ENCODE results near the gene LGI1.

The LGI1 gene

DNA sequence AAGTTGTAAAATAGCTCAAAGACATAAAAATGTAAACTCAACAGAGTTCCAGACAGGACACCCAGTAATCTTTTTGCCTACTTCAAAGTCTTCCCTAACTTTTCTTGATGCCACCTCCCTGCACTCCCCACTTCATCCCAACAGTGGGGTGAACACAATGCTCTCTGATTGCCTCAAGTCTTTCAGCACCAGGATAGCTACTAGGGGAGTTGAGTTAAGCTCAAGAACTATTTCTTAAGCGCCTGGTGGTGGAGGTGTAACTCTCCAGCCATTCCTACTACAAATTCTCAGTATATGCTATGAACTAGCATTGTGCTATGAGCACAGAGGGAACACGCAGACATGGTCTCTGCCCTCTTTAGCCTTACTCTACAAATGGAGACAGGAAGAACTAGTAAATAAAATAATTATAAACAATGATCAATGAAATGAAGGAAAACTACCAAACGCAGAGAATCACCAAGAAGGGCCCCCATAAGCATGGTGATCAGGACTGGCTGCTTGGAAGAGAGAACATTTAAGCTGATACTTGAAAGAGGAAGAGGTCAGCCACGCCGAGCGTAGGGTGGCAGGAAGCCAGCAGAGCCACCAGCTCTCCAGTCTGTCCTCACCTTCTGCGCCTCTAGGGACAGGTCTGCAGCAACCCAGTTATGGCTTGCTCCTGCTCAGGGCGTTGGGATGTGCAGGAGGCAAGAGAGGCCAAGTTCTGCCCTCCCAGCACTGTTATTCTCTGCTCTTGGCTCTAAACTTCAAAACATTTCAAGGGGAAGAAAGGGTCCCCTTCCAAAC lies 38.6 kb upstream of the LGI1 start:
- TF ChIP-seq, protein P1, sequence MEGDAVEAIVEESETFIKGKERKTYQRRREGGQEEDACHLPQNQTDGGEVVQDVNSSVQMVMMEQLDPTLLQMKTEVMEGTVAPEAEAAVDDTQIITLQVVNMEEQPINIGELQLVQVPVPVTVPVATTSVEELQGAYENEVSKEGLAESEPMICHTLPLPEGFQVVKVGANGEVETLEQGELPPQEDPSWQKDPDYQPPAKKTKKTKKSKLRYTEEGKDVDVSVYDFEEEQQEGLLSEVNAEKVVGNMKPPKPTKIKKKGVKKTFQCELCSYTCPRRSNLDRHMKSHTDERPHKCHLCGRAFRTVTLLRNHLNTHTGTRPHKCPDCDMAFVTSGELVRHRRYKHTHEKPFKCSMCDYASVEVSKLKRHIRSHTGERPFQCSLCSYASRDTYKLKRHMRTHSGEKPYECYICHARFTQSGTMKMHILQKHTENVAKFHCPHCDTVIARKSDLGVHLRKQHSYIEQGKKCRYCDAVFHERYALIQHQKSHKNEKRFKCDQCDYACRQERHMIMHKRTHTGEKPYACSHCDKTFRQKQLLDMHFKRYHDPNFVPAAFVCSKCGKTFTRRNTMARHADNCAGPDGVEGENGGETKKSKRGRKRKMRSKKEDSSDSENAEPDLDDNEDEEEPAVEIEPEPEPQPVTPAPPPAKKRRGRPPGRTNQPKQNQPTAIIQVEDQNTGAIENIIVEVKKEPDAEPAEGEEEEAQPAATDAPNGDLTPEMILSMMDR (conservative IDR thresholded peaks at IDR 0.05; ENCODE audit: low read depth, low read length), result no peak
- no peak overlapping the region for H3K4me3 ChIP-seq (ENCODE audit: low read depth, low read length)
- peak; percentile 16 for DNase-seq (ENCODE audit: low read depth)

DNA sequence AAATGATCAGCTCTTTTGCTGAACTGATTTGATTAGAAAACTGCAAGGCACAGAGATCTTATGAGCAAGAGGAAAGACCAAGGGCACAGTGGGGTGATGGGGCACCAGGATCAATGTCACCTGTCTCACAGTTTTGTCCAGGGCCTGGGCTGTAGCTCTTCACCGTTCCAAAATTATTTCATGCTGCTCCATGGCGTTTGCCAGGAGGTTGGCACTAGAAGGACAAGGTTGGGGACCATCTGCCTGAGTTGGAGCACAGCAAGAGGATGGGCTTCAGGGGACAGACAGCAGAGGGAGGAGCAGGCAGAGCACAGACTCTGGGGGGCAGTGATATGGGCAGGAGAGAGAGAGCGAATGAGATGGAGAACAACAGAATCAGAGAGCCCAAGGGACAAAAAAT lies 37.8 kb upstream of the LGI1 start:
- TF ChIP-seq, protein P1 (conservative IDR thresholded peaks at IDR 0.05; ENCODE audit: low read depth, low read length), result no peak
- H3K4me3 ChIP-seq (ENCODE audit: low read depth, low read length), result no peak overlapping the region
- no peak for DNase-seq (ENCODE audit: low read depth)

DNA sequence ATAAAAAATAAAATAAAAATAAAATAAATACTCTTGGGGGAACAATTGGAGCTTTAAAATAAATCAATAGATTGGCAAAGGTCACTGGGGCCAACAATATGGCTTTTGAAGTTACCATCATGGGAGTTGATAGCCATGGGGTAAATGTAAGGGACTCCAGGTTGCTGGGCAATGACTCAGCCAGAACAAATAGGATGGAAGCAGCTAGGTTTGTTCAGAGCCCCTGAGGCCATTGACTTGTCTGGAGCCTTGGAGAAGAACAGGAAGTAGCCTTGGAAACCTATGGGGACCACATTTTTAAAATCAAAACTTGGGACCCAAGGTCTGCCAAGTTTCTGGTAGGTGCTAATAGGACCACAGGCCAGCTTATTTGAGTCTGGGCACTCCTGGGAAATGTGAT lies 35.2 kb upstream of the LGI1 start:
- no peak for DNase-seq (ENCODE audit: low read depth)
- H3K4me3 ChIP-seq (ENCODE audit: low read depth, low read length), result no peak overlapping the region
- TF ChIP-seq, protein P1 (conservative IDR thresholded peaks at IDR 0.05; ENCODE audit: low read depth, low read length), result no peak

DNA sequence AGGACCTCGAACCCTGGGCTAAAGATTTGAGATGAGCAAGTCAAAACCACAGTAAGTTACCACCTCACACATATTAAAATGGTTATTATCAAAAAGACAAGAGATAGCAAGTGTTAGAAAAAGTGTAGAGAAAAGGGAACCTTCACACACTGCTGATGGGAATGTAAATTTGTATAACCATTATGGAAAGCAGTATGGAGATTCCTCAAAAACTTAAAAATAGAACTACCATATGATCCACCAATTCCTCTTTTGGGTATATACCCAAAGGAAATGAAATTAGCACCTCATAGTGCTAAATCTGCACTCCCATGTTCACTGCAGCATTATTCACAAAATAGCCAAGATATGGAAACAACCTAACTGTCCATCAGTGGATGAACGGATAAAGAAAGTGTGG lies 34.6 kb upstream of the LGI1 start:
- TF ChIP-seq, protein P1 (conservative IDR thresholded peaks at IDR 0.05; ENCODE audit: low read depth, low read length), result no peak
- DNase-seq (ENCODE audit: low read depth), result no peak
- no peak overlapping the region for H3K4me3 ChIP-seq (ENCODE audit: low read depth, low read length)

DNA sequence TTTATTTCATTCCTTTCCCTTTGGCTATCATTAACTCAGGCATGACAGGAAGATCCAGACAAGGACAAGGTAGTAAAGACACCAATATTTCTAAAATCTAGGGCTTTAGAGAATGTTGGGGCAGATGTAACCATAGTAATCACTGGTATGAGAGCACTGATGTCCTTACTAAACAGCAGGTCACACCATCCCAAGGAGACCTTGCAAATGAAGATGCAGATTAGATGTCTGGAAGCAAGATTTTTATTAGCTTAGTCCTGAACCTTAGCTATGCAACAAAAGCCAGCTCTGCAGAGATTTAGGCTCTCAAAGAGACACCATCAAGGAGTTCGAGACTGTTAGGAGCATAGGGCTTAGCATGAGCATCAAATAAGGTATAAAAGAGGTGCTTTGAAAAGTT lies 31.7 kb upstream of the LGI1 start:
- DNase-seq (ENCODE audit: low read depth), result no peak
- H3K4me3 ChIP-seq (ENCODE audit: low read depth, low read length), result no peak overlapping the region
- TF ChIP-seq, protein P1 (conservative IDR thresholded peaks at IDR 0.05; ENCODE audit: low read depth, low read length), result no peak

DNA sequence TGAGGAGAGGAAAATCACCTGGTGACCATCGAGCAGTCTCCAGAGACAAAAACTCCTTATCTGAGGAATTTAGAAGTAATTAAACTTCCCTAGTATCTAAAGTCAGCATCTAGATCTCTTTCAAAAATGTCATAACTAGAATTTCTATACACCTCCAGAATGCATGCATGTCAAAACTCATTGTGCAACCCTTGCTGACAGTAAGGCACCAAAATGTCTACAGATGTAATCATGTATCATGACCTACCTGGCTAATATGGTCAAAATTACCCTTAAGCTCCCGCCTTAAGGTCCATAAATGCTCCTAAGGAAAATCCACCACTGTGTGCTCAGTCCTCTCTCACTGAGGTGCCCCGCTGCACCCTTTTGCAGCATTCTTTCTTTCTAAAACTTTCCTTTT lies 16.4 kb upstream of the LGI1 start:
- H3K4me3 ChIP-seq (ENCODE audit: low read depth, low read length), result no peak overlapping the region
- DNase-seq (ENCODE audit: low read depth), result no peak
- TF ChIP-seq, protein P1 (conservative IDR thresholded peaks at IDR 0.05; ENCODE audit: low read depth, low read length), result no peak

Measured in choroid plexus epithelial cell (primary cell).